Peyer's patch (tissue), 4 donors: ENCODE data around the gene MIPOL1.
"Not testable (repeated sequence)": the region's sequence is repeated elsewhere in the genome, so short reads cannot be mapped to it uniquely, and the experiment has no call there.

Source experiments
- CTCF ChIP-seq, 6 experiments: fragments of 450-650 bp in 4 of 6; fragments of 200-600 bp in 2 of 6; sonication (generic) in 1 of 6; IDR thresholded peaks; one replicate each; pipeline ENCODE4 v1.5.1; 2017 to 2019; ENCODE audit warnings: antibody characterized with exemption in 6 of 6, mild to moderate bottlenecking in 3 of 6, moderate library complexity in 1 of 6
- POLR2A ChIP-seq, 2 donors: fragments of 450-650 bp; IDR thresholded peaks; one replicate each; pipeline ENCODE4 v1.5.1; 2017; ENCODE audit warnings: antibody characterized with exemption in 2 of 2, mild to moderate bottlenecking in 2 of 2, moderate library complexity in 2 of 2

GRCh38 chr14:37187840-37188577, 9.7 kb upstream of the MIPOL1 start:
- TF ChIP-seq POLR2A, CTCF (IDR thresholded peaks at IDR 0.05): not testable (repeated sequence)
